22Rv1 (cell line): ENCODE measurements around the gene SPRR3.
"Not testable (repeated sequence)": the region's sequence is repeated elsewhere in the genome, so short reads cannot be mapped to it uniquely, and the experiment has no call there.

Source experiments
- H3K27ac ChIP-seq: fragments of 450-650 bp; 2 replicates; pipeline ENCODE4 v1.5.1; 2017
- CTCF ChIP-seq: fragments of 450-650 bp; IDR thresholded peaks from 2 replicates; pipeline ENCODE4 v1.5.1; 2017; ENCODE audit warnings: mild to moderate bottlenecking
- ZFX ChIP-seq: fragments of 450-650 bp; IDR thresholded peaks from 2 replicates; pipeline ENCODE4 v1.6.1; 2017; ENCODE audit warnings: antibody characterized with exemption, borderline replicate concordance

The SPRR3 gene

GRCh38 chr1:152999818-153000217 is 1.7 kb upstream of the SPRR3 start:
- TF ChIP-seq CTCF (no peak), ZFX (no peak)
- H3K27ac ChIP-seq, result no peak overlapping the region

GRCh38 chr1:153000294-153000693 is 1.3 kb upstream of the SPRR3 start:
- no peak for TF ChIP-seq ZFX
- TF ChIP-seq CTCF, result no peak

GRCh38 chr1:153011235-153011758 is 9.7 kb downstream of the SPRR3 start:
- not testable (repeated sequence) for H3K27ac ChIP-seq

More at GRCh38 chr1:153000294-153000693, 1.3 kb upstream of the SPRR3 start:
- no peak overlapping the region for H3K27ac ChIP-seq

- not testable (repeated sequence) for H3K27ac ChIP-seq
These were observed 20.3 kb downstream of the SPRR3 start for GRCh38 chr1:153021829-153022228.

- H3K27ac ChIP-seq, result not testable (repeated sequence)
These were observed 20.8 kb downstream of the SPRR3 start for GRCh38 chr1:153022340-153022739.

GRCh38 chr1:153023109-153023508 is 21.6 kb downstream of the SPRR3 start:
- H3K27ac ChIP-seq, result no peak overlapping the region
- no peak for TF ChIP-seq CTCF
- no peak for TF ChIP-seq ZFX

GRCh38 chr1:153024413-153024812 is 22.9 kb downstream of the SPRR3 start:
- no peak for TF ChIP-seq ZFX
- no peak overlapping the region for H3K27ac ChIP-seq

GRCh38 chr1:153025797-153026196 is 24.2 kb downstream of the SPRR3 start:
- TF ChIP-seq CTCF, result no peak
- TF ChIP-seq ZFX, result no peak
- H3K27ac ChIP-seq, result no peak overlapping the region

GRCh38 chr1:153028766-153029165 is 27.2 kb downstream of the SPRR3 start:
- no peak overlapping the region for H3K27ac ChIP-seq
- no peak for TF ChIP-seq ZFX
- no peak for TF ChIP-seq CTCF

GRCh38 chr1:153030895-153031294 is 29.3 kb downstream of the SPRR3 start, which contains the start of gene SPRR1B:
SPRR1B (plus strand) TSS chr1:153031203; CDS start chr1:153032346, 1,143 bp downstream.
- no peak for TF ChIP-seq CTCF
- no peak for TF ChIP-seq ZFX
- H3K27ac ChIP-seq, result no peak within 1 kb of the TSS
